Measurements from ENCODE around the gene WWOX.

GRCh38 chr16:78750611-78751010, 651.2 kb downstream of the WWOX start:
- no peak for TF ChIP-seq ZNF644 (CRISPR knock-in tag; IDR thresholded peaks at IDR 0.05; ENCODE audit: low read depth)
- TF ChIP-seq BCLAF1 (IDR thresholded peaks at IDR 0.05) = no peak
- no peak for TF ChIP-seq ZNF34 (CRISPR knock-in tag; IDR thresholded peaks at IDR 0.05; ENCODE audit: borderline replicate concordance)
- TF ChIP-seq FOXM1 (CRISPR knock-in tag; IDR thresholded peaks at IDR 0.05) = no peak
- no peak for TF ChIP-seq ELF1 (CRISPR knock-in tag; IDR thresholded peaks at IDR 0.05)
- TF ChIP-seq CENPBD1 (CRISPR knock-in tag; IDR thresholded peaks at IDR 0.05; ENCODE audit: borderline replicate concordance, low read depth) = no peak
- TF ChIP-seq, protein P1, sequence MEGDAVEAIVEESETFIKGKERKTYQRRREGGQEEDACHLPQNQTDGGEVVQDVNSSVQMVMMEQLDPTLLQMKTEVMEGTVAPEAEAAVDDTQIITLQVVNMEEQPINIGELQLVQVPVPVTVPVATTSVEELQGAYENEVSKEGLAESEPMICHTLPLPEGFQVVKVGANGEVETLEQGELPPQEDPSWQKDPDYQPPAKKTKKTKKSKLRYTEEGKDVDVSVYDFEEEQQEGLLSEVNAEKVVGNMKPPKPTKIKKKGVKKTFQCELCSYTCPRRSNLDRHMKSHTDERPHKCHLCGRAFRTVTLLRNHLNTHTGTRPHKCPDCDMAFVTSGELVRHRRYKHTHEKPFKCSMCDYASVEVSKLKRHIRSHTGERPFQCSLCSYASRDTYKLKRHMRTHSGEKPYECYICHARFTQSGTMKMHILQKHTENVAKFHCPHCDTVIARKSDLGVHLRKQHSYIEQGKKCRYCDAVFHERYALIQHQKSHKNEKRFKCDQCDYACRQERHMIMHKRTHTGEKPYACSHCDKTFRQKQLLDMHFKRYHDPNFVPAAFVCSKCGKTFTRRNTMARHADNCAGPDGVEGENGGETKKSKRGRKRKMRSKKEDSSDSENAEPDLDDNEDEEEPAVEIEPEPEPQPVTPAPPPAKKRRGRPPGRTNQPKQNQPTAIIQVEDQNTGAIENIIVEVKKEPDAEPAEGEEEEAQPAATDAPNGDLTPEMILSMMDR (CRISPR knock-in tag; IDR thresholded peaks at IDR 0.05) = no peak
- TF ChIP-seq, protein P2, sequence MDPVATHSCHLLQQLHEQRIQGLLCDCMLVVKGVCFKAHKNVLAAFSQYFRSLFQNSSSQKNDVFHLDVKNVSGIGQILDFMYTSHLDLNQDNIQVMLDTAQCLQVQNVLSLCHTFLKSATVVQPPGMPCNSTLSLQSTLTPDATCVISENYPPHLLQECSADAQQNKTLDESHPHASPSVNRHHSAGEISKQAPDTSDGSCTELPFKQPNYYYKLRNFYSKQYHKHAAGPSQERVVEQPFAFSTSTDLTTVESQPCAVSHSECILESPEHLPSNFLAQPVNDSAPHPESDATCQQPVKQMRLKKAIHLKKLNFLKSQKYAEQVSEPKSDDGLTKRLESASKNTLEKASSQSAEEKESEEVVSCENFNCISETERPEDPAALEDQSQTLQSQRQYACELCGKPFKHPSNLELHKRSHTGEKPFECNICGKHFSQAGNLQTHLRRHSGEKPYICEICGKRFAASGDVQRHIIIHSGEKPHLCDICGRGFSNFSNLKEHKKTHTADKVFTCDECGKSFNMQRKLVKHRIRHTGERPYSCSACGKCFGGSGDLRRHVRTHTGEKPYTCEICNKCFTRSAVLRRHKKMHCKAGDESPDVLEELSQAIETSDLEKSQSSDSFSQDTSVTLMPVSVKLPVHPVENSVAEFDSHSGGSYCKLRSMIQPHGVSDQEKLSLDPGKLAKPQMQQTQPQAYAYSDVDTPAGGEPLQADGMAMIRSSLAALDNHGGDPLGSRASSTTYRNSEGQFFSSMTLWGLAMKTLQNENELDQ (CRISPR knock-in tag; IDR thresholded peaks at IDR 0.05; ENCODE audit: borderline replicate concordance) = no peak
- TF ChIP-seq HNRNPUL1 (IDR thresholded peaks at IDR 0.05; ENCODE audit: low read depth, low read length) = no peak
- TF ChIP-seq MYC (CRISPR knock-in tag; IDR thresholded peaks at IDR 0.05; ENCODE audit: borderline replicate concordance) = no peak
- no peak for TF ChIP-seq ZBTB10 (CRISPR knock-in tag; IDR thresholded peaks at IDR 0.05; ENCODE audit: borderline replicate concordance)
- no peak for TF ChIP-seq ZNF709 (CRISPR knock-in tag; IDR thresholded peaks at IDR 0.05)
- TF ChIP-seq, protein P3, sequence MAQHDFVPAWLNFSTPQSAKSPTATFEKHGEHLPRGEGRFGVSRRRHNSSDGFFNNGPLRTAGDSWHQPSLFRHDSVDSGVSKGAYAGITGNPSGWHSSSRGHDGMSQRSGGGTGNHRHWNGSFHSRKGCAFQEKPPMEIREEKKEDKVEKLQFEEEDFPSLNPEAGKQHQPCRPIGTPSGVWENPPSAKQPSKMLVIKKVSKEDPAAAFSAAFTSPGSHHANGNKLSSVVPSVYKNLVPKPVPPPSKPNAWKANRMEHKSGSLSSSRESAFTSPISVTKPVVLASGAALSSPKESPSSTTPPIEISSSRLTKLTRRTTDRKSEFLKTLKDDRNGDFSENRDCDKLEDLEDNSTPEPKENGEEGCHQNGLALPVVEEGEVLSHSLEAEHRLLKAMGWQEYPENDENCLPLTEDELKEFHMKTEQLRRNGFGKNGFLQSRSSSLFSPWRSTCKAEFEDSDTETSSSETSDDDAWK (CRISPR knock-in tag; IDR thresholded peaks at IDR 0.05) = no peak
- no peak for TF ChIP-seq KLF9 (CRISPR knock-in tag; IDR thresholded peaks at IDR 0.05; ENCODE audit: low read depth)
